Fibroblast of upper back skin (primary cell): ENCODE results near the gene FARSB.

Experiments used
- DNase-seq: peaks from one replicate; pipeline ENCODE4 v3.0.0-alpha.2; 2013

The FARSB gene

GRCh38 chr2:222545823-222546795, 109.8 kb downstream of the FARSB start:
- no peak for DNase-seq

- DNase-seq: no peak
These were observed 111.2 kb downstream of the FARSB start for GRCh38 chr2:222544661-222545060.

GRCh38 chr2:222538535-222538934, 117.4 kb downstream of the FARSB start:
- no peak for DNase-seq

GRCh38 chr2:222535477-222535876, 120.4 kb downstream of the FARSB start:
- DNase-seq: no peak

- no peak for DNase-seq
These were observed 123.6 kb downstream of the FARSB start for GRCh38 chr2:222532315-222532714.

GRCh38 chr2:222526480-222527277, 129.2 kb downstream of the FARSB start:
- no peak for DNase-seq

GRCh38 chr2:222525811-222526210, 130.1 kb downstream of the FARSB start:
- peak; percentile 29 for DNase-seq

- DNase-seq: no peak
These were observed 131.9 kb downstream of the FARSB start for GRCh38 chr2:222523783-222524544.

GRCh38 chr2:222522082-222522481, 133.8 kb downstream of the FARSB start:
- no peak for DNase-seq

DNA sequence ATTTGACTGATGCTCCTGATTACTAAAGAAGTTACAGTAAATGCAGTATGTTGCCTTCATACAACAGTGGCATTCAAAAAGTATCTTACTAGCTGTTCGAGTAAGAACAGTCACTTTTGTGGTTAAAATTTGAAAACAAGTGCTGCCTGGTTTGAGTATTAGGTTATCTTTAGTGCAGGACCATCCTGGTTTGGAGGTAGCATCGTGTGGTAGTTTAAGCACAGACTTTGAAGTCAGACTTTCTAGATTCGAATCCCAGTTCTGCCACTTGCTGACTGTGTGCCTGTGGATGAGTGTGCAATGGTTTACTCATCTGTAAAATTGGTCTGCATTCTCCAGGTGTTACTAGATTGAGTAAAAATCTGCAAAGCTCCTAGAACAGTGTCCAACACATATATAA, 134.8 kb downstream of the FARSB start:
- DNase-seq: no peak
